ENCODE data around the gene TROAP.

TROAP gene

DNA sequence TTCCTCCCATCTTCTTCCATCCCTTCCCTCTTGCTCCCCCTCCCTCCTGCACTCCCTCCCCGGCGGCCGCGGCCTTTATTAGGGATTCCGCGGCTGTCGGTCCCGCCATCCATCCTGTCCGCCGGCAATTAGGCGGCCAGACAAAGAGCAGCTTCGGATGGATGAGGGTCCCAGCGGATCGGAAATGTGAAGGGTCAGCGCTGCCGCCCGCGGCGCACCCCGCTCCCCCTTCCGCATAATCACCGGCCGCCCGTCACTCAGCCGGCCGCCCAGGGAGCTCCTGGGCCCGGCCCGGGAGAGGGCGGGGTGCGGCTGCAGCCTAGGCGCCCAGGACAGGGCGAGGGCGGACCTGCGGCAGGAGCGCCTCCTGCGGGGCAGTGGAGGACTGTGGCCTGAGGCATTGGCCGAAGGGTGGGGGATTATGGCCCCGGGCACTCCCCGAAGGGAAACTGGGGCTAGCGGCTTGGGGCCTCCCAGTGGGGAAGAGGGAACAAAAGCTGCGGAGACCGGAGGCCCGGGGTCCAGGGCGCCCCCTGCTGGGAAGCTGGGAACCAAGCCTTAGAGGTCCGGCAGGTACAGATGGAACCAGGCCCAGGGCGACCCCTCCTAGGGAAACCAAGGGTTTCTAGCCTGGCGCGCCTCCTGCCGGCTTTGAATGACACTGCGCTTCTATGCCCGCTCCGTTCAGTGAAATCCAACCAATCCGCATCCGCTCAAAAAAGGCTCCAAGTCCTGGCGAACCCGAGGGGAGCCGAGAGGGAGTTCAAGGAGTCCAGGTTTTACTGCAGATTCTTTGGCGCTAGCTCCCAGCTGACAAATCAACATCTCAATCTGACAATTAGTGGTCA, 19.2 kb downstream of the TROAP start:
- DNase-seq (ENCODE audit: low read depth, low spot score), result peak; percentile 40

DNA sequence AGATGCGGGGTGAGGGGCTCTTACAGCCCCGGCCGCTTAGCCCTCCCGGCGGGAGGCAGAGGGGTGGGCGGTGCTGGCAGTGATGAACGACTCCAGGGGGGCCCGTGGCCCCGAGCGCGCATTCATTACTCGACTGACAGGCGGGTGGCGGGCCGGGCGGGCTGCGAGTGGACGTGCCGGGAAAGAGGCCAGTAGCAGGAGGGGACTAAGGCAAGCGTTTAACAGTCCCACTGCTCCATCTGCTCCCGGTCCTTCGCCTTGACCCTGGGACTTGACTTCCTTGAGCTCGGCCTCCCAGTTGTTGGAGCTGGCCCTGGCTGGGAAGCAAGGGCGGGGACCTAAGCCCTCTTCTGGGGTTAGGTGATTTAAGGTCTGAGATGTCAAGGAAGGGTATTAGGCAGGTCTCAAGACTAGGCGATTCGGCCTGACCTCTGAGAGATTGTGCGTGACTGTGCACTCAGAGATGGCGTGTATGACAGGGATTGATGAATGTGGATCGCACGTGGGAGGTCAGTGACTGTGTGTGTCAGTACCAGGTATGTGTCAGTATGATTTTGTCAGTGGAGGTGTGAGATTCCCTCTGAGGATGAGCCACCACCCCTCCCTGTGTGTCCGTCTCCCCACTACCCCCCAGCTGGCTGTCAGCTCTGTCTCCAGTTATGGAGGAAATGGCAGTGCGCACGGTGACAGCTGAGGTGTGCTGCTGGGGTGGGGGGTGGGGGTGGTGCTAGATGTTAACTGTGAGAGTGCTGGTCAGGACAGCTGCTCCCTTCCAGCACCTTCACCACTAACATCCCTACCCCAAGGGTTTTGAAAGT, 20.1 kb downstream of the TROAP start:
- no peak for DNase-seq (ENCODE audit: low read depth, low spot score)

DNA sequence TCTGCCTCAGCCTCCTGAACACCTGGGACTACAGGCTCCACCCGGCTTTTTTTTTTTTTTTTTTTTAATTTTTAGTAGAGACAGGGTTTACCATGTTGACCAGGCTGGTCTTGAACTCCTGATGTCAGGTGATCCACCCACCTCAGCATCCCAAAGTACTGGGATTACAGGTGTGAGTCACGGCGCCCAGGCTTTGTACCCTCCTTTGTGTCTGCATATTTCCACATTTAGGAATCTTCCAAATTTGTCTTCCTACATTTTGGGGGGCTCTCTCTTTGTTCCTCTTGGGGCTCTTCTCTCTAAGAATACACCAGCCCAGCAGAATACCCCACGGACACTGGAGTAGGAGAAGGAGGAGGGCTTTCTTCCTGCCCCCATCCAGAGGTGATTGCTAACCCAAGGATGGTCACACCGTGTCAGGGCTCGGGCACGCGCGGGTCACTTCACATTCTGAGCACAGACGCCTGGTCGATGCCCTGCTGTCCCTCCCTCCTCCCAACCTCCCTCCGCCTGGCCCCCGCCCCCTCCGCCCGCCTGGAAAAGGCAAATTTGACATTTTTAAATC, 21.5 kb downstream of the TROAP start:
- no peak for DNase-seq (ENCODE audit: low read depth, low spot score)

DNA sequence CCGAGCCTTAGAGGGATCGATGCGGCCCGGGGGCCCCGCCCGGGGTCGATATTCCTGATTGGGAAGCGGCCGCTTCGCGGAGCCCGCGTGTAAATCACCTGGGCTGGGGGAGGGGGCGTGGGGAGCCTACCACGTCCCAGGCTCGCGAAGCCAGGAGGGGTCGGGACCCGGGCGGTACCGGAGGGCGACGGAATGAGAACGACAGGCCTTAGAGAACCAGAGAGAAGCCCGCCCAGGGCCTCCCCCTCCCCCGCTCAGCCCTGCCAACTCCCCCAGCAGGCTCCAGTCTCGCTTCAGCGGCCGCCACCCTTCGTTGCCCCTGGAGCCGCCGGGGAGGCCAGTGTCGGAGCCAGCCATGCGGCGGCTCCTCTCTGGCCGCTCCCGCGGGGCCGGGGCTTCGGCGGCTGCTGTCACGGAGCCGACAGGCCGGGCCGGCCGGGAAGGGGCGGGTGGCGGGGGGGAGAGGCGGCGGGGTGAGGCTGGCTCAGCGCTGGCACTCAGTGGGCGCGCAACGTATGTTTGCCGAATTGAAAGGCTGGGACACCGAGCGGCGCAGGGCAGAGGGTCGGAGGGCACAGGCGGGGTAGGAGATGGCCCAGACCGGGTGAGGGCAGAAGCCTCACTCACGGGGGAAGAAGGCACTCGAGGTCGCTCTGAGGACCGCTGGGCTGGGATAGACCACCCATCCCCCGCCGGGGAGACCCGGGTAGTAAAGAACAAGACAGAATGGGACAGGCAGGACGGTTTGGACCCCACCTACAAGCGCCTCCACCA, 22.2 kb downstream of the TROAP start:
- DNase-seq (ENCODE audit: low read depth, low spot score), result no peak

DNA sequence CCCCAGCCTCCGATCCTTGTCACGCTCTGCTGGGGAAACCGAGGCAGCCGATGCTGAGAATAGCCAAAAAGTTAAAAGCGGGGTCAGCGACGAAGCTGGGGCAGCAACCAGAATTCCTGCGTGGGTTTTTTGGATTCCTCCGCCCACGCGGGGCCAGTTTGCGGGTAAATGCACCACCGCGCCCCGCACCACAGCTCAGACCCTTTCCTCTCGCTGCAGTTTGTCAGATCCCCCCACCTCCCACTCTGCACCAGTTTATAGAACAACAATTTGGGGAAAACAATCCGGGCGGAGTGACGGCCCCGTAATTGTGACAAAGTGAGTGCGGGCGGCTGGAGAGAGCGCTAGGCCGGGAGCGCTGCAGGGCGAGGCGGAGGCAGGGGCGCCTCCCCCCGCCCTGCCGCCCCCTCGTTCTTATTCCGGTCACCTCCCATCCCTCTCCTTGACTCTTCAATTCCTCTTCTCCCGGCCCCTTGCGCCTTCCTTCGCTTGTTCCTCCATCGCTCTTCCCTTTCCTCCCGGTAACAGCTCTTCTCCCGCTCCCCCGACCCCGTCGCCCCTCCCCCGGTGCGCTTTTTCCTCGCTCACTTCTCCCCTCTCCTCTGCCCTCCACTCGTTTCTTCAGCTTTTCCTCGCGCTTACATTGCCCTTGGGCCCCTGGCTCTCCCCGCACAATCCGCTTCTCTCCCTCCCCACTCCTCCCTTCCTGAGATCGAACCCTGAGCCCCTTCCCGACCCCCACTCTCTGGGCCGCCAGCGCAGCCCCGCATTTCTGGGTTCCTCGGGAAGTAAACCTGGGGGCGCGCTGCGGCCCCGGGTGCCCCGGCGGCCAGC, 23.0 kb downstream of the TROAP start:
- DNase-seq (ENCODE audit: low read depth, low spot score), result no peak

DNA sequence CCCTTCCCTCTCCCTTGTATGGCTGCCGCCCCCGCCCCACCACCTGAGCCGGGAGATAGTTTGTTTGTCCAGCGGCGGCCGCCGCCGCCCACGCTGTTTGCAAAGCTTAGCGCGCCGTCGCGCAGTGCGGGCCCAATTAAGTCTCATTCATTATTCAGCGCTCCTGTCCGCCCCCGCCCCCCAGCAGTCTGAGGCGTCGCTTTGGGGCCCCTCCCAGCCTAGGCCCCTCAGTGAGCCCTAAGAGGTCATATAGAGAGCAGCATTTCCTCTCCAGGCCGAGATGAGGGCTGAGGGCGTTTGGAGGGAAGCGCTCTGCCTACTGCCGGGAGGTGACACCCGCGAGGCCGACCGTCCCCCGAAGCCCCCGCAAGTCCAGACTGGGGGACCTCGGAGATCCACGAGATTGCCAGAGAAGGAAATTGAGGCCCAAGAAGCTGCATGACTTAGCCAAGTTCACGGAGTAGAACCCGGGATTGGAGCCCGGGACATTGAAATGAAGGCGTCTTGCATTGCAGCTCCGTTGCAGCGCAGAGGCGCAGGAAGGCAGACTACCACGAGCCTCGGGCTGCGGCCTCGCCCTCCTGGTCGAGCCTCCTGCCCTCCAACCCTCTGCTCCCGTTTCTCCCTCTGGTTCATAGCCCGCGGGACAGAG, 23.7 kb downstream of the TROAP start, which contains the start of gene DNAJC22:
DNAJC22 (plus strand) TSS at position 230 of the 652 bp plus-strand sequence. CDS start 1,985 bp downstream, outside the sequence.
- DNase-seq (ENCODE audit: low read depth, low spot score), result no peak

DNA sequence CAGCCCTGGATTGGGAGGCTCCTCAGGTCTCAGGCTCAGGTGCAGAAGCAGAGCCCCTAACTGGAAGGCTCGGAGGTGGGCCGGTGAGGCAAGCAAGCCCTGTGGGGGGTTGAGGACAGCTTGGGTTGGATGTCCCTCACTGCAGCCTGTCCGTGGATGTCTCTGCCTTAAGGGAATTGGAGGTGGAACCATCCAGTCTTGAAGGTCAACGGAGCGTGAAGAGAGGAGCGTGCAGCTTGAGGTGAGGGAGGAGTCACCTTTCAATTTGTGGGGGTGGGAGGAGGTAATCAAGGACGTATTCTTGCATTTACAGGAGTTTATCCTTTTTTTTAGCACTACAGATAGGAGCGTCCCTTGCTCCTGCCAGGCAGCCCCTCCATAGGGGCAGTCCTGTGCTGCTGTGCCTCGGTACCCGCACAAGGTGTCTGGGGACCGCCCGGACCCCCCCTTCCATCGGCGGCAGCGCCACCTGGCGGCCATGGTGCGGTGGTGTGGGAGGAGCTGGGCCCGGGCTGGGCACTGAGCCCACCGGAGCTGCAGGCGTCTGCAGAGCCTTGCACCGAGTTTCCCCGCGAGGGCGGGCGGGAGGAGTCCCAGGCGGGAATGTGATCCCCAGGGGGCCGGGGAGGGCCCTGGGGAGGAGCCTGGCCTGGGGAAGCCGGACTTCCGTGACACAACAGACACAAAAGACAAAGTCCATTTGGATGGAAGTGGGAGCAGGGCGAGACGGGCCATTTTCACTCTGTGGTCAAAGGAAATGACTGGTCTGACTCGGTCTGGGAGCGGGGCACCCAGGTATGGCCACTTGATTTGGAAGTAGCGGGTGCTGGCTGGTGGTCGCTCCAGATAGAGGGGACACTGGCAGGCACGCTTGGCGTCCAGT, 24.5 kb downstream of the TROAP start:
- DNase-seq (ENCODE audit: low read depth, low spot score), result peak; percentile 68

DNA sequence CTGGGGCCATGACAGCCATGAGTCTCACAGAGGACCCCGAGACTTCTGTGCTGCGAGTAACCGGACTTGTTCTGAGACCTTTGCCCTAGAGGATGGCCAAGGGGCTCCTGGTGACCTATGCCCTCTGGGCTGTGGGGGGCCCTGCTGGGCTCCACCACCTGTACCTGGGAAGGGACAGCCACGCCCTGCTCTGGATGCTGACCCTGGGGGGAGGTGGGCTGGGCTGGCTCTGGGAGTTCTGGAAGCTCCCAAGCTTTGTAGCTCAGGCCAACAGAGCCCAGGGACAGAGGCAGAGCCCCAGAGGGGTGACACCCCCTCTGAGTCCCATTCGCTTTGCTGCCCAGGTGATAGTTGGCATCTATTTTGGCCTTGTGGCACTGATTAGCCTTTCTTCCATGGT, 25.7 kb downstream of the TROAP start:
- DNase-seq (ENCODE audit: low read depth, low spot score), result no peak

DNA sequence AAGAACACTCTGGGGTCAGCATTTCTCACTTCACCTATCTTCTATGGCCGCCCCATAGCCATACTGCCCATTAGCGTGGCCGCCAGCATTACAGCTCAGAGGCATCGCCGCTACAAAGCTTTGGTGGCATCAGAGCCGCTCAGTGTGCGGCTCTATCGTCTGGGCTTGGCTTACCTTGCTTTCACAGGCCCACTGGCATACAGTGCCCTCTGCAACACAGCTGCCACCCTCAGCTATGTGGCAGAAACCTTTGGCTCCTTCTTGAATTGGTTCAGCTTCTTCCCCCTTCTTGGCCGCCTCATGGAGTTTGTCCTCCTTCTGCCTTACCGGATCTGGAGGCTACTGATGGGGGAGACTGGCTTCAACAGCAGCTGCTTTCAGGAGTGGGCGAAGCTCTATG, 26.2 kb downstream of the TROAP start:
- DNase-seq (ENCODE audit: low read depth, low spot score), result no peak

DNA sequence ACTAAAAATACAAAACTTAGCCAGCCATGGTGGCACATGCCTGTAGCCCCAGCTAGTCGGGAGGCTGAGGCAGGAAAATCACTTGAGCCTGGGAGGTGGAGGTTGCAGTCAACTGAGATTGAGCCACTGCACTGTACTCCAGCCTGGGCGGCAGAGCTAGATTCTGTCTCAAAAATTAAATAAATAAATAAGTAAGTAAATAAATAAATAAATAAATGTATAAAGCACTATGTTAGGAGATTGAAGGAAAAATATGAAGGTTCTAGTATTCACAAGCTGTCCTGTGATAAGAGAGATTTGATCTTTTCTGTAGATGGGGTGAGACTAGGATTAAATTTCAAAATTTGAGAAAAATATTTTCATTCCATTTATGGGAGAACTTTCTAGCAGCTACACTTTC, 29.3 kb downstream of the TROAP start:
- no peak for DNase-seq (ENCODE audit: low read depth, low spot score)

DNA sequence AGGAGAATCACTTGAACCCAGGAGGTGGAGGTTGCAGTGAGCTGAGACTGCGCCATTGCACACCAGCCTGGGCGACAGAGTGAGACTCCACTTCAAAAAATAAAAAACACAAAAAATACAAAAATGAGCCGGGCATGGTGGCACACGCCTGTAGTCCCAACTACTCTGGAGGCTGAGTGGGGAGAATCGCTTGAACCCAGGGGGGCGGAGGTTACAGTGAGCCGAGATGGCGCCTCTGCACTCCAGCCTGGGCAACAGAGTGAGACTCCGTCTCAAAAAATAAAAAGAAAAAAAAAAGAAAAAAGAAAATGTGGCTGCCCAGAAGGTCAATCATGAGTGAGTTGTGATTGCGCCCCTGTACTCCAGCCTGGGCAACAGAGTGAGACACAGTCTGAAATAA, 32.9 kb downstream of the TROAP start:
- DNase-seq (ENCODE audit: low read depth, low spot score), result no peak

DNA sequence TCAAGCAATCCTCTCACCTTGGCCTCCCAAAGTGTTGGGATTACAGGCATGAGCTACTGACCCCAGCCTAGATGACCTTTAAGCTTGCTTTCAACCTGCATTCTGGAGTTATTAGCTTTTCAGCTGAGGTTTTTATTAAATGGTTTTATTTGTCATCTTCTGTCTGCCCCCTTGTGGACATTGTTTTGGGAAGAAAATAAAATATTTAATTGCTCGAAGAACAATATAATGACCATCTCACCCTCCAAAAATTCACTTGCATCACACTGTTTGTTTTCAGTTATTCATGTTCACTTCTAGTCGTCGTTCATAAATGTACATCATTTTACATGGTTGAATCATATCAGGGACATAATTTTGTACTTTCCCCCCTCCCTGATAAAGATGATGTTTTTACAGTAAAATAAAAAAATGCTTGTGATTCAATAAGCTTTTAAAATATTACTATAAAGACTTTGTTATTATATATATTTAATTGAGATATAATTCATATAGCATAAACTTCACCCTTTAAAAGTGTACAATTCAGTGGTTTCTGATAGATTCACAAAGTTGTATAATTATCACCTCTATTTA, 34.1 kb downstream of the TROAP start:
- DNase-seq (ENCODE audit: low read depth, low spot score), result no peak

DNA sequence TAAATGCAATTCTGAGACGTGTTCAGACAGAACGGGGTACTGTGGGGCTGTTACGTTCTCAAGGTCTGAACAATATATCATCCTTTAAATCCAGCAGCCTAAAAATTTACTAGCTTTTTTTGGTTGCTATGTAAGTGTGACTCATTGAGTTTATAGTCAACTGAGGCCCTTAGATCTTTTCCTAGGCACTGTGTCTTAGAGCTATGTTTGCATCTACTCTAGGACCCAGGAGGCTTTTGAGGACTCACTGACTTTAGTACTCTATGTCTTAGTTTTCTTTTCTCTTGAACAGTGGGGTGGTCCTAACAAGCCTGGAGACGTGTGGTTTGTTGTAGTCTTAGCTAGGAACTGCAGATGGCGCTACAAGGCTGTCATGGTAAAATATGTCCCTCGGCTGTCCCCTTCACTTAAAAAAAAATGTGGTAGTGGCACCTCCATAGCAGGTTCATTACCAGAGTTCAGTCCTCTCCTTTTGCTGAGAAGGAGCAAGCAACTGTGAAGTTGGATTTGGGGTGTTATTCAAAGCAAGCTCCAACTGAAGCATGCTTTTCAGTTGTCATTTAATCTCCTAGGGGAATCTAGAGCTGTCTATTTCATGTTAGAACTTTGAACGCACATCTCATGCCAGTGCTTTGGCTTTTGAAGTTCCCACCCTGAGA, 35.6 kb downstream of the TROAP start:
- no peak for DNase-seq (ENCODE audit: low read depth, low spot score)

DNA sequence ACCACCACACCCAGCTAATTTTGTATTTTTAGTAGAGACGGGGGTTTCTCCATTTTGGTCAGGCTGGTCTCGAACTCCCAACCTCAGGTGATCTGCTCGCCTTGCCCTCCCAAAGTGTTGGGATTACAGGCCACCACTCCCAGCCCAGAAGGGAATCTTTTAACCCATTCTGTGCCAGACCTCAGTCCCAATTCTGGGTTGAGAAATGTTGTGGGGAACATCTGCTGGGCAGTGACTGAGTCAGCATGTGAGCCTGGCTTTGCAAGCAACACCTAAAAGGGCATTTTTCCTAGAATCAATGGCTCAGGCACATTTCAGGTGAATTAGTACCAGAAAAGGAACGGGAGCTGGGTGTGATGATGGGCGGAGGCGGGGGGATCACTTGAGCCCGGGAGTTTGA, 36.6 kb downstream of the TROAP start:
- no peak for DNase-seq (ENCODE audit: low read depth, low spot score)

DNA sequence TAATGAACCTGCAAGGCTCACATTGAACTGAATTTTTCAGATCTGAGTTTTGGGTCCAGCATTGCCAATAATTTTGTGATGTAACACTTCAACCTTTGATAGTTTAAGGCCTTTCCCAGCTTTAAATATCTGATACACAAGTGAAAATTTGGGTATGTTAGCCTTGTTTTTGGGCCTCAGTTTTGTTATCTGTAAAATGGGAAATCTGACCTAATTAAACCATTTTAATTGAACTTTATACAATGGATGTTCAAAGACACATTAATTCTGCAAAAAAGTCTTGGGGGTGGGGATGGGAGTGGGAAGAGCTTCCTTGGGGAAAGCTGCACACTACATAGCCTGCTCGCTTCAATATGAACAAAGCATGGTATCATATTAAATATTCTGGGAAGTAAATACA, 39.0 kb downstream of the TROAP start:
- no peak for DNase-seq (ENCODE audit: low read depth, low spot score)

DNA sequence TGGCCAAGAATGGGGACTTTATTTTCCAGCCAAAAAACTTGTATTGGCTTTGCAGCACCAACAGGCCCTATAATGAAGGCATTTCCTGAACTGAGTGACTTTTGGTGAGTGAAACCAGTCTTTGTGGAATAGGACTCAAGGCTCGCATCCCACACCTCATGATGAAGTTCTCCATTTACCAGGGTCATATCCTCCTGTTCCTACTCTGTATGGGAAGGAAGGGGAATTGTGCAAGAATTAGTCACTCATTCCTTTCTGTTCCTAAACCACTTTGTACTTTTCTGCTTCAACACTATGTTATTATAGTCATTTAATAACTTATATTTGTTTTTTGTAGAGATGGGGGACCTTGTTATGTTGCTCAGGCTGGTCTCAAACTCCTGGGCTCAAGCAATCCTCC, 41.9 kb downstream of the TROAP start:
- no peak for DNase-seq (ENCODE audit: low read depth, low spot score)

DNA sequence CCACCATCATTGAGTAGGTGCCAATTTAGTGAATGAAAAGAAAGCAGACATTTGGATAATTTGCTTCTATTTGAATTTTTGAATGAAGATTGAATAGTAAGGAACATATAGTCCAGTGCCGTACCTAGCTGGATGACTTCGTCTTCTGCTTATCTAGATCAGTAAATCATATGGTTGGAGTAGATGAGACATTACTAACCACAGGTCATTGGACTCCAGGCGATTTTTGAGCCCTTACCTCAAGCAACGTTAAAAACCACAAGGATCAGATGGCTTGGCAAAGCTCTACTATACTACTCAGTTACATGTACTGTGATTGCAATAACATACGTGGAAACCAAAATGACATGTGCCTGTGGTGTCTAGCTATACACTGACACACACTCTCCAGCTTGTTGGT, 42.5 kb downstream of the TROAP start:
- DNase-seq (ENCODE audit: low read depth, low spot score), result no peak

DNA sequence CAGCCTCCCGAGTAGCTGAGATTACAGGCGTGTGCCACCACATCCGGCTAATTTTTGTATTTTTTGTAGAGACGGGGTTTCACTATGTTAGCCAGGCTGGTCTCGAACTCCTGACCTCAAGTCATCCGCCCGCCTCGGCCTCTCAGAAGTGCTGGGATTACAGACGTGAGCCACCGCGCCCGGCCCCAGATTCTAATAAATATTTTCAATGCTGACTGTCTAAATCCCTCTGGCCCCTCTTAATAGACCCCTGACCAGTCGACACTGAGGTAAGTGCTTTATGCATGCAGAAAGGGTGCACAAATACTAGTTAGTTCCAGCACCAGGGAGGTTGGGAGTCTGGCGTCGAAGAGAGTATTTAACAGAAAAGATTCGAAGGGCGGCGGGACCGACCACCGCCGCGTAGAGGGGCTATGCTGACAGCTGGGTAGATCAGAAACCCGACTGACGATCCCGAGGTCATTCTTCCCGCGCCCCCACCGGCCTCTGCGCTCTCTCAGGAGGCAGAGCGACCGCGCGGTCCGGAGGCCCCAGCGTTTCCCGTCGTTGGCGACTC, 43.1 kb downstream of the TROAP start:
- DNase-seq (ENCODE audit: low read depth, low spot score), result no peak
